Suprapubic skin (tissue), 4 donors: ENCODE measurements around the gene ZSCAN5B. TPM values are rescaled to one million over a fixed set of nuclear protein-coding genes. Genes with fewer than 3 reads are reported as not detected.

Experiments
- DNase-seq, 2 donors: peaks; one replicate each; pipeline ENCODE4 v3.0.0-alpha.2; 2019; ENCODE audit warnings: low spot score in 2 of 2
- H3K27ac ChIP-seq: fragments of 200-600 bp; sonication (generic); one replicate; pipeline ENCODE4 v1.5.1; 2019
- H3K27me3 ChIP-seq: fragments of 200-600 bp; sonication (generic); one replicate; pipeline ENCODE4 v1.5.1; 2019
- H3K36me3 ChIP-seq: fragments of 200-600 bp; sonication (generic); one replicate; pipeline ENCODE4 v1.5.1; 2019
- H3K4me1 ChIP-seq: fragments of 200-600 bp; sonication (generic); one replicate; pipeline ENCODE4 v1.5.1; 2019
- H3K4me3 ChIP-seq: fragments of 200-600 bp; sonication (generic); one replicate; pipeline ENCODE4 v1.5.1; 2019; ENCODE audit warnings: mild to moderate bottlenecking
- H3K9me3 ChIP-seq: fragments of 200-600 bp; sonication (generic); one replicate; pipeline ENCODE4 v1.5.1; 2019
- CTCF ChIP-seq, 2 donors: fragments of 200-600 bp in 1 of 2; fragments of 450-650 bp in 1 of 2; sonication (generic) in 1 of 2; IDR thresholded peaks; one replicate each; pipeline ENCODE4 v1.5.1; 2016 to 2019; ENCODE audit warnings: antibody characterized with exemption in 2 of 2, mild to moderate bottlenecking in 1 of 2, moderate library complexity in 1 of 2
- EP300 ChIP-seq: sonication (generic); formaldehyde crosslinking; IDR thresholded peaks from one replicate; pipeline ENCODE4 v1.6.1; 2017; ENCODE audit warnings: antibody characterized with exemption
- POLR2A ChIP-seq, 2 donors: fragments of 450-650 bp; IDR thresholded peaks; one replicate each; pipeline ENCODE4 v1.6.1; 2017; ENCODE audit warnings: antibody characterized with exemption in 2 of 2, mild to moderate bottlenecking in 2 of 2, moderate library complexity in 2 of 2
- POLR2AphosphoS5 ChIP-seq, 3 donors: sonication (generic); formaldehyde crosslinking; IDR thresholded peaks; one replicate each; pipeline ENCODE4 v1.6.1; 2017; ENCODE audit warnings: antibody characterized with exemption in 3 of 3
- WGBS: methylation state at CpG from one replicate; pipeline ENCODE4 v1.1.5; 2018; 5-methylcytosine and 5-hydroxymethylcytosine counted together
- total RNA-seq, 4 donors: library from RNA; depleted of rRNA; stranded (reverse); fragments of >200 nt; gene quantifications; one replicate each; pipeline ENCODE4 v1.1.0, GENCODE V29; 2016

ZSCAN5B gene
- total RNA-seq, 4 donors from 2014 or later = not detected

- DNase-seq = no peak
- Histone ChIP-seq H3K4me1 (no peaks in the 10 kb centered on the region), H3K9me3 (no peaks in the 10 kb centered on the region), H3K4me3 (no peak overlapping the region), H3K27ac (no peak overlapping the region), H3K36me3 (peaks cover 35% of the 10 kb centered on the region), H3K27me3 (no peaks in the 10 kb centered on the region)
- TF ChIP-seq CTCF (IDR thresholded peaks at IDR 0.05) (no peak), EP300 (no peak), POLR2AphosphoS5 (IDR thresholded peaks at IDR 0.05) (no peak), POLR2A (IDR thresholded peaks at IDR 0.05) (no peak)
- WGBS = 100% methylated on average over 2 of the region's 11 CpGs
These were observed 36.0 kb downstream of the ZSCAN5B start for GRCh38 chr19:56161534-56161933.

- Histone ChIP-seq H3K27me3 (no peaks in the 10 kb centered on the region), H3K9me3 (no peaks in the 10 kb centered on the region), H3K4me1 (no peaks in the 10 kb centered on the region), H3K27ac (no peak overlapping the region), H3K36me3 (peaks cover 51% of the 10 kb centered on the region), H3K4me3 (no peak overlapping the region)
- DNase-seq = no peak
- WGBS = 95% methylated on average over 34 of the region's 69 CpGs
- TF ChIP-seq CTCF (IDR thresholded peaks at IDR 0.05) (no peak), POLR2AphosphoS5 (IDR thresholded peaks at IDR 0.05) (no peak), EP300 (no peak), POLR2A (IDR thresholded peaks at IDR 0.05) (no peak)
These were observed 37.8 kb downstream of the ZSCAN5B start for GRCh38 chr19:56159622-56160271.

GRCh38 chr19:56159009-56159559, 38.5 kb downstream of the ZSCAN5B start:
- TF ChIP-seq EP300 (no peak), CTCF (IDR thresholded peaks at IDR 0.05) (no peak), POLR2AphosphoS5 (IDR thresholded peaks at IDR 0.05) (no peak), POLR2A (IDR thresholded peaks at IDR 0.05) (no peak)
- Histone ChIP-seq H3K4me1 (no peaks in the 10 kb centered on the region), H3K36me3 (peaks cover 57% of the 10 kb centered on the region), H3K4me3 (no peak overlapping the region), H3K27me3 (no peaks in the 10 kb centered on the region), H3K27ac (no peak overlapping the region), H3K9me3 (no peaks in the 10 kb centered on the region)
- DNase-seq = no peak
- 93% methylated on average over 9 of the region's 9 CpGs for WGBS

- H3K4me3 ChIP-seq = no peak overlapping the region
- DNase-seq = no peak
- no peaks in the 10 kb centered on the region for H3K27me3 ChIP-seq
- 88% methylated on average over 11 of the region's 16 CpGs for WGBS
- no peak overlapping the region for H3K27ac ChIP-seq
- TF ChIP-seq CTCF (IDR thresholded peaks at IDR 0.05) (no peak), POLR2A (IDR thresholded peaks at IDR 0.05) (no peak), POLR2AphosphoS5 (IDR thresholded peaks at IDR 0.05) (no peak), EP300 (no peak)
- H3K4me1 ChIP-seq = no peaks in the 10 kb centered on the region
- peaks cover 57% of the 10 kb centered on the region for H3K36me3 ChIP-seq
- no peaks in the 10 kb centered on the region for H3K9me3 ChIP-seq
These were observed 39.3 kb downstream of the ZSCAN5B start for GRCh38 chr19:56158170-56158757.

GRCh38 chr19:56156768-56157167, 40.8 kb downstream of the ZSCAN5B start:
- 53% methylated on average over 3 of the region's 11 CpGs for WGBS
- Histone ChIP-seq H3K36me3 (peaks cover 57% of the 10 kb centered on the region), H3K9me3 (no peaks in the 10 kb centered on the region), H3K27me3 (no peaks in the 10 kb centered on the region), H3K4me1 (no peaks in the 10 kb centered on the region), H3K4me3 (no peak overlapping the region), H3K27ac (no peak overlapping the region)
- no peak for DNase-seq
- TF ChIP-seq POLR2AphosphoS5 (IDR thresholded peaks at IDR 0.05) = no peak
- no peak for TF ChIP-seq POLR2A (IDR thresholded peaks at IDR 0.05)
- TF ChIP-seq EP300 = no peak
- TF ChIP-seq CTCF (IDR thresholded peaks at IDR 0.05) = no peak
